Esophagus squamous epithelium (tissue), 4 donors: ENCODE data around the gene SFMBT2.

Experiments
- POLR2A ChIP-seq, 4 donors: fragments of 450-650 bp; IDR thresholded peaks; one replicate each; pipeline ENCODE4 v1.6.1; 2017; ENCODE audit warnings: antibody characterized with exemption in 4 of 4, mild to moderate bottlenecking in 4 of 4, moderate library complexity in 3 of 4
- TF ChIP-seq, protein P1 (sequence below), 6 experiments: fragments of 450-650 bp in 4 of 6; fragments of 200-600 bp in 2 of 6; sonication (generic) in 2 of 6; IDR thresholded peaks; one replicate each; pipeline ENCODE4 v1.5.1; 2016 to 2019; ENCODE audit warnings: antibody characterized with exemption in 6 of 6, mild to moderate bottlenecking in 4 of 6, moderate library complexity in 4 of 6

DNA sequence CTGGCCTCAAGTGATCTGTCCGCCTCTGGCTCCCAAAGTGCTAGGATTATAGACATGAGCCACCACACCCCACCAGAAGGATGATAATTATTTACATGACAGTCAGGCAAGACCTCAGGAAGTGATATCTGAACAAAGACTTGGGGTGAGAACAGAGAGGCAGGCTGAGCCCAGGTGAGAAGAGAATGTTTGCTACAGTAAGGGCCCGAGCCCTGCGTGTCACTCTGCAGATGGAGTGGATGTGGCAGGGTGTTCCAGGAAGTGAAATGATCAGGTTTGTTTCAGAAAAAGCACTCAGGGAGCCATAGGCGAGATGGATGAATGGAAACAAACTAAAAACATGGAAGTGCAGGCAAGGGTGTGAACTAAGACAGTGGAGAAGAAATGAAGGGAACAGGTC lies 22.2 kb downstream of the SFMBT2 start:
- TF ChIP-seq, protein P1, sequence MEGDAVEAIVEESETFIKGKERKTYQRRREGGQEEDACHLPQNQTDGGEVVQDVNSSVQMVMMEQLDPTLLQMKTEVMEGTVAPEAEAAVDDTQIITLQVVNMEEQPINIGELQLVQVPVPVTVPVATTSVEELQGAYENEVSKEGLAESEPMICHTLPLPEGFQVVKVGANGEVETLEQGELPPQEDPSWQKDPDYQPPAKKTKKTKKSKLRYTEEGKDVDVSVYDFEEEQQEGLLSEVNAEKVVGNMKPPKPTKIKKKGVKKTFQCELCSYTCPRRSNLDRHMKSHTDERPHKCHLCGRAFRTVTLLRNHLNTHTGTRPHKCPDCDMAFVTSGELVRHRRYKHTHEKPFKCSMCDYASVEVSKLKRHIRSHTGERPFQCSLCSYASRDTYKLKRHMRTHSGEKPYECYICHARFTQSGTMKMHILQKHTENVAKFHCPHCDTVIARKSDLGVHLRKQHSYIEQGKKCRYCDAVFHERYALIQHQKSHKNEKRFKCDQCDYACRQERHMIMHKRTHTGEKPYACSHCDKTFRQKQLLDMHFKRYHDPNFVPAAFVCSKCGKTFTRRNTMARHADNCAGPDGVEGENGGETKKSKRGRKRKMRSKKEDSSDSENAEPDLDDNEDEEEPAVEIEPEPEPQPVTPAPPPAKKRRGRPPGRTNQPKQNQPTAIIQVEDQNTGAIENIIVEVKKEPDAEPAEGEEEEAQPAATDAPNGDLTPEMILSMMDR (IDR thresholded peaks at IDR 0.05): no peak
- no peak for TF ChIP-seq POLR2A (IDR thresholded peaks at IDR 0.05)
